SH-SY5Y (cell line): ENCODE measurements around the gene MIER2.

ENCODE experiments used
- GATA2 ChIP-seq: IDR thresholded peaks from 2 replicates; pipeline ENCODE4 v1.6.1; 2011; ENCODE audit warnings: mild to moderate bottlenecking, low read depth, low read length
- GATA3 ChIP-seq: IDR thresholded peaks from 2 replicates; pipeline ENCODE4 v1.6.1; 2011; ENCODE audit warnings: low read depth, mild to moderate bottlenecking, low read length, moderate library complexity

Gene MIER2

GRCh38 chr19:377801-378581 lies 33.4 kb upstream of the MIER2 start:
- TF ChIP-seq GATA2 (no peak), GATA3 (no peak)

GRCh38 chr19:376111-376470 lies 31.5 kb upstream of the MIER2 start:
- TF ChIP-seq GATA3, result no peak
- TF ChIP-seq GATA2, result no peak

- no peak for TF ChIP-seq GATA3
- TF ChIP-seq GATA2, result no peak
Measured at GRCh38 chr19:375395-376110, 31.0 kb upstream of the MIER2 start.

- TF ChIP-seq GATA3, result no peak
Measured at GRCh38 chr19:374886-375235, 30.3 kb upstream of the MIER2 start.

GRCh38 chr19:374183-374885 lies 29.7 kb upstream of the MIER2 start:
- TF ChIP-seq GATA2 (no peak), GATA3 (no peak)

- TF ChIP-seq GATA2, result no peak
- TF ChIP-seq GATA3, result no peak
Measured at GRCh38 chr19:373391-374182, 29.0 kb upstream of the MIER2 start.

- TF ChIP-seq GATA2 (peak; percentile 47; the same call in 1 of the 2 replicates), GATA3 (no peak)
Measured at GRCh38 chr19:372306-372890, 27.8 kb upstream of the MIER2 start.

GRCh38 chr19:371501-372168 lies 27.0 kb upstream of the MIER2 start:
- TF ChIP-seq GATA2, result no peak
- TF ChIP-seq GATA3, result no peak

GRCh38 chr19:370641-371330 lies 26.2 kb upstream of the MIER2 start:
- TF ChIP-seq GATA2 (no peak), GATA3 (no peak)

GRCh38 chr19:369876-370275 lies 25.3 kb upstream of the MIER2 start:
- no peak for TF ChIP-seq GATA2
- TF ChIP-seq GATA3, result no peak

- TF ChIP-seq GATA2 (no peak), GATA3 (no peak)
Measured at GRCh38 chr19:369256-369655, 24.7 kb upstream of the MIER2 start.

GRCh38 chr19:368630-369024 lies 24.0 kb upstream of the MIER2 start:
- TF ChIP-seq GATA2 (no peak), GATA3 (no peak)
